ENCODE results near the gene PIP5K1C. TPM values are rescaled to one million over a fixed set of nuclear protein-coding genes. Genes with fewer than 3 reads are reported as not detected.
A peak's percentile ranks its signal among the peaks of the same experiment; 100 is the strongest.
"Not testable (repeated sequence)": the region's sequence is repeated elsewhere in the genome, so short reads cannot be mapped to it uniquely, and the experiment has no call there.

PIP5K1C gene
- total and polyA plus RNA-seq, 7 donors = 8.7 to 22.4 (median 16.3) TPM

GRCh38 chr19:3631053-3631861 lies 69.0 kb downstream of the PIP5K1C start:
- Histone ChIP-seq H3K4me3 (no peak overlapping the region), H3K9me3 (no peaks in the 10 kb centered on the region), H3K4me1 (no peaks in the 10 kb centered on the region), H3K27me3 (ENCODE audit: insufficient read depth in 3 of 3, low read length in 2 of 3) (no peaks in the 10 kb centered on the region), H3K36me3 (ENCODE audit: insufficient read depth in 1 of 2, low read depth in 1 of 2) (peaks cover 0 to 21% of the 10 kb centered on the region in 2 donors), H3K27ac (no peak overlapping the region)
- WGBS, 3 donors = 86 to 91% (median 86%) methylated on average over 43 of the region's 43 CpGs
- ATAC-seq = no peak
- intact Hi-C loops (cut with DNase I) = no loop called here
- no peak for DNase-seq
- no peak for TF ChIP-seq CTCF (IDR thresholded peaks at IDR 0.05)

GRCh38 chr19:3628766-3629165 lies 71.5 kb downstream of the PIP5K1C start:
- intact Hi-C loops (cut with DNase I) = loop anchor here in 1 of 2 donors (2.0 kb wide), 1 partner anchor 72 kb away; the partner anchor contains the start of gene MFSD12
- 55 to 67% (median 56%) methylated on average over 9 of the region's 9 CpGs for WGBS, 3 donors
- H3K27me3 ChIP-seq (ENCODE audit: insufficient read depth in 3 of 3, low read length in 2 of 3); ATAC-seq; H3K4me3 ChIP-seq; DNase-seq; H3K9me3 ChIP-seq; H3K27ac ChIP-seq: not testable (repeated sequence)
- H3K36me3 ChIP-seq (ENCODE audit: insufficient read depth in 1 of 2, low read depth in 1 of 2) = peaks cover under 1 to 25% of the 10 kb centered on the region in 2 donors
- H3K4me1 ChIP-seq = peaks cover 15% of the 10 kb centered on the region

- Histone ChIP-seq H3K9me3 (no peaks in the 10 kb centered on the region), H3K4me1 (peaks cover 15% of the 10 kb centered on the region), H3K27me3 (ENCODE audit: insufficient read depth in 3 of 3, low read length in 2 of 3) (no peaks in the 10 kb centered on the region), H3K4me3 (peak overlapping the region; percentile 100), H3K36me3 (ENCODE audit: insufficient read depth in 1 of 2, low read depth in 1 of 2) (peaks cover 4 to 28% of the 10 kb centered on the region in 2 donors), H3K27ac (peak overlapping the region; percentile 96)
- 55 to 62% (median 59%) methylated on average over 7 of the region's 7 CpGs for WGBS, 3 donors
- no peak for TF ChIP-seq CTCF (IDR thresholded peaks at IDR 0.05)
- ATAC-seq = no peak
- intact Hi-C loops (cut with DNase I) = no loop called here
- DNase-seq = no peak
Measured at GRCh38 chr19:3627351-3627723, 72.9 kb downstream of the PIP5K1C start.

- ATAC-seq = peak; percentile 97 to 99 (median 98)
- intact Hi-C loops (cut with DNase I) = no loop called here
- Histone ChIP-seq H3K4me1 (peaks cover 15% of the 10 kb centered on the region), H3K4me3 (peak within 1 kb of the TSS; percentile 100), H3K27me3 (ENCODE audit: insufficient read depth in 3 of 3, low read length in 2 of 3) (no peaks in the 10 kb centered on the region), H3K27ac (peak within 1 kb of the TSS; percentile 96), H3K9me3 (no peaks in the 10 kb centered on the region), H3K36me3 (ENCODE audit: insufficient read depth in 1 of 2, low read depth in 1 of 2) (peaks cover 4 to 28% of the 10 kb centered on the region in 2 donors)
- WGBS, 3 donors = 0% methylated on average over 60 to 80 of the region's 80 CpGs
- no peak for TF ChIP-seq CTCF (IDR thresholded peaks at IDR 0.05)
- DNase-seq = peak; percentile 99 to 100
Measured at GRCh38 chr19:3626473-3627350, 73.6 kb downstream of the PIP5K1C start, which contains the start of gene CACTIN. Gene CACTIN, minus strand, starts transcription at chr19:3626790. Its CDS starts 28 bp downstream, at chr19:3626762.
